Measurements from ENCODE around the gene SND1.

- TF ChIP-seq FOXM1 (IDR thresholded peaks at IDR 0.05; ENCODE audit: borderline replicate concordance) (no peak), ELF4 (IDR thresholded peaks at IDR 0.05) (no peak), SP1 (IDR thresholded peaks at IDR 0.05) (no peak), BHLHE40 (IDR thresholded peaks at IDR 0.05; ENCODE audit: borderline replicate concordance) (no peak), PKNOX1 (IDR thresholded peaks at IDR 0.05) (no peak), FOXK2 (IDR thresholded peaks at IDR 0.05) (no peak), ZNF384 (IDR thresholded peaks at IDR 0.05) (no peak), LEF1 (IDR thresholded peaks at IDR 0.05; ENCODE audit: borderline replicate concordance) (no peak), ARNT (IDR thresholded peaks at IDR 0.05) (no peak), TARDBP (IDR thresholded peaks at IDR 0.05) (no peak), FOXA1 (IDR thresholded peaks at IDR 0.05) (no peak)
Observed at GRCh38 chr7:127618042-127618441, 34.0 kb upstream of the SND1 start, which contains the start of gene PAX4.
